ENCODE data around the gene WNK1. TPM values are rescaled to one million over a fixed set of nuclear protein-coding genes. Genes with fewer than 3 reads are reported as not detected.
"Not testable (repeated sequence)": the region's sequence is repeated elsewhere in the genome, so short reads cannot be mapped to it uniquely, and the experiment has no call there.

WNK1 gene
- total RNA-seq, 4 donors from 2014 or later: 79.2 to 169 (median 92.1) TPM

DNA sequence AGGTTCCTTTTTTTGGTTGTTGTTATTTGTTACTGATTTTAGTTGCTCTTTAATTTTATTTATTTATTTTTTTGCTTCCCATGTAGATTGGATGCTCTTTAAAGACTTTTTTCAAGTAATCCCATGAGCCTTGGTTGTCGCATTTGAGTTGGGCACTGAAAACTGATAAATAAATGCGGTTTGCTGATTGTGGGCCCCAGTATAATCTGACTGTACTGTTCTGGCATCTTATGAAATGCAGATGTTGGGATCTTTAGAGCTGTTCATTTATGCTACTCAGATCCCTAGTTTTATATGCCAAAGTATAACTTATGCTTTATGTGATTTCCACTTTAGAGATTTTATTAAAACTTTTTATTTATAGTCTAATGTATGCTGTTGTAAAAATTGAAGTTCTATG lies 33.3 kb downstream of the WNK1 start:
- Histone ChIP-seq H3K27me3 (no peaks in the 10 kb centered on the region), H3K27ac (no peak overlapping the region), H3K9me3 (no peaks in the 10 kb centered on the region), H3K36me3 (no peaks in the 10 kb centered on the region), H3K4me1 (peaks cover 9 to 53% (median 14%) of the 10 kb centered on the region in 4 donors), H3K4me3 (no peak overlapping the region)
- TF ChIP-seq, protein P1, sequence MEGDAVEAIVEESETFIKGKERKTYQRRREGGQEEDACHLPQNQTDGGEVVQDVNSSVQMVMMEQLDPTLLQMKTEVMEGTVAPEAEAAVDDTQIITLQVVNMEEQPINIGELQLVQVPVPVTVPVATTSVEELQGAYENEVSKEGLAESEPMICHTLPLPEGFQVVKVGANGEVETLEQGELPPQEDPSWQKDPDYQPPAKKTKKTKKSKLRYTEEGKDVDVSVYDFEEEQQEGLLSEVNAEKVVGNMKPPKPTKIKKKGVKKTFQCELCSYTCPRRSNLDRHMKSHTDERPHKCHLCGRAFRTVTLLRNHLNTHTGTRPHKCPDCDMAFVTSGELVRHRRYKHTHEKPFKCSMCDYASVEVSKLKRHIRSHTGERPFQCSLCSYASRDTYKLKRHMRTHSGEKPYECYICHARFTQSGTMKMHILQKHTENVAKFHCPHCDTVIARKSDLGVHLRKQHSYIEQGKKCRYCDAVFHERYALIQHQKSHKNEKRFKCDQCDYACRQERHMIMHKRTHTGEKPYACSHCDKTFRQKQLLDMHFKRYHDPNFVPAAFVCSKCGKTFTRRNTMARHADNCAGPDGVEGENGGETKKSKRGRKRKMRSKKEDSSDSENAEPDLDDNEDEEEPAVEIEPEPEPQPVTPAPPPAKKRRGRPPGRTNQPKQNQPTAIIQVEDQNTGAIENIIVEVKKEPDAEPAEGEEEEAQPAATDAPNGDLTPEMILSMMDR (IDR thresholded peaks at IDR 0.05): no peak
- TF ChIP-seq POLR2A (IDR thresholded peaks at IDR 0.05): no peak
- TF ChIP-seq EP300 (IDR thresholded peaks at IDR 0.05; ENCODE audit: low read depth): no peak
- TF ChIP-seq POLR2AphosphoS5 (IDR thresholded peaks at IDR 0.05): no peak
- intact Hi-C loops (cut with DNase I; ENCODE audit: low total_unique reads) (loop anchor here (2.0 kb wide), 1 partner anchor 73 kb away; no protein-coding TSS in a partner anchor), in situ Hi-C loops (cut with MboI; ENCODE audit: low pct_ligation_motif_present in 1 of 4, low pct_unique_long_range_greater_than_20kb in 1 of 4, low sequenced_read_pairs in 3 of 4) (no loop called here)
- 87 to 97% methylated on average over 2 of the region's 2 CpGs for WGBS, 2 donors (ENCODE audit: low coverage in 1 of 2)
- DNase-seq: no peak

- H3K4me1 ChIP-seq: peaks cover 0 to 38% (median 5%) of the 10 kb centered on the region in 4 donors
- in situ Hi-C loops (cut with MboI; ENCODE audit: low pct_ligation_motif_present in 1 of 4, low pct_unique_long_range_greater_than_20kb in 1 of 4, low sequenced_read_pairs in 3 of 4): no loop called here
These were observed 35.9 kb downstream of the WNK1 start for GRCh38 chr12:788288-788687.

DNA sequence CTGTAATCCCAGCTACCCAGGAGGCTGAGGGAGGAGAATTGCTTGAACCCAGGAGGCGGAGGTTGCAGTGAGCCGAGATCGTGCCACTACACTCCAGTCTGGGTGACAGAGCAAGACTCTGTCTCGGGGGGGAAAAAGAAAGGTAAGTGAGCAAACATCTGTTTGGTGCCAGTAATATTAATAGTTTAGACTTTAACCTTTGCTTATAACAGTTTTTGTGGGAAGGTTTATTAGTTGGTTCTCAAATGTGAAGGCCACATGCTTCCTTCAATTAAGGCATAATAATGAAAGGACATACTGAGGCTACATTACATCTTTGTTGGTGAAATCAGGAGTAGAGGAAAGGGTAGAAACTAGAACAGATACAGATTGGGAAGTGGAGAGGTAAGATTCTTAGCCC lies 36.4 kb downstream of the WNK1 start:
- H3K27me3 ChIP-seq; DNase-seq; H3K9me3 ChIP-seq; H3K36me3 ChIP-seq; H3K27ac ChIP-seq; H3K4me3 ChIP-seq; in situ Hi-C loops (cut with MboI; ENCODE audit: low pct_ligation_motif_present in 1 of 4, low pct_unique_long_range_greater_than_20kb in 1 of 4, low sequenced_read_pairs in 3 of 4); intact Hi-C loops (cut with DNase I; ENCODE audit: low total_unique reads): not testable (repeated sequence)
- WGBS, 2 donors (ENCODE audit: low coverage in 1 of 2): 91% methylated on average over 4 of the region's 4 CpGs; no CpG with 5 or more reads in 1 of the 2 donors
- peaks cover 0 to 38% (median 5%) of the 10 kb centered on the region in 4 donors for H3K4me1 ChIP-seq

More at GRCh38 chr12:788288-788687, 35.9 kb downstream of the WNK1 start:
- TF ChIP-seq POLR2AphosphoS5 (IDR thresholded peaks at IDR 0.05): no peak
- TF ChIP-seq EP300 (IDR thresholded peaks at IDR 0.05; ENCODE audit: low read depth): no peak
- TF ChIP-seq, protein P1 (IDR thresholded peaks at IDR 0.05): no peak
- TF ChIP-seq POLR2A (IDR thresholded peaks at IDR 0.05): no peak
- H3K36me3 ChIP-seq: no peaks in the 10 kb centered on the region
- no peak overlapping the region for H3K4me3 ChIP-seq
- 84 to 90% methylated on average over 3 to 4 of the region's 4 CpGs for WGBS, 2 donors (ENCODE audit: low coverage in 1 of 2)
- H3K27me3 ChIP-seq: no peaks in the 10 kb centered on the region
- no peak for DNase-seq
- no peaks in the 10 kb centered on the region for H3K9me3 ChIP-seq
- H3K27ac ChIP-seq: no peak overlapping the region
- intact Hi-C loops (cut with DNase I; ENCODE audit: low total_unique reads): no loop called here

- H3K27ac ChIP-seq: no peak overlapping the region
- H3K9me3 ChIP-seq: no peaks in the 10 kb centered on the region
- WGBS, 2 donors (ENCODE audit: low coverage in 1 of 2): 78% methylated on average over 3 of the region's 3 CpGs
- no peaks in the 10 kb centered on the region for H3K36me3 ChIP-seq
- in situ Hi-C loops (cut with MboI; ENCODE audit: low pct_ligation_motif_present in 1 of 4, low pct_unique_long_range_greater_than_20kb in 1 of 4, low sequenced_read_pairs in 3 of 4) (no loop called here), intact Hi-C loops (cut with DNase I; ENCODE audit: low total_unique reads) (no loop called here)
- no peak for TF ChIP-seq POLR2A (IDR thresholded peaks at IDR 0.05)
- TF ChIP-seq POLR2AphosphoS5 (IDR thresholded peaks at IDR 0.05): no peak
- TF ChIP-seq, protein P1 (IDR thresholded peaks at IDR 0.05): no peak
- no peak for TF ChIP-seq EP300 (IDR thresholded peaks at IDR 0.05; ENCODE audit: low read depth)
- H3K27me3 ChIP-seq: no peaks in the 10 kb centered on the region
- H3K4me1 ChIP-seq: peaks cover 0 to 45% (median 5%) of the 10 kb centered on the region in 4 donors
- DNase-seq: no peak
- H3K4me3 ChIP-seq: no peak overlapping the region
These were observed 37.6 kb downstream of the WNK1 start for GRCh38 chr12:789852-790563.

Data from transverse colon (tissue), 4 donors.